HCT116 (cell line): ENCODE results near the gene KRTAP10-11. TPM values are rescaled to one million over a fixed set of nuclear protein-coding genes. Genes with fewer than 3 reads are reported as not detected.

Source experiments
- ATAC-seq: fragments of 200-7000 bp; cut with Tn5 transposase; 2 replicates; pipeline ENCODE4 v1.9.1; 2020; ENCODE audit warnings: mild to moderate bottlenecking, moderate library complexity
- BruUV-seq: library from RNA; stranded (reverse); fragments of 400-500 nt; replicated peaks from 2 replicates; lab custom pipeline; 2021; lab: Mats Ljungman, UMichigan
- CTCF ChIA-PET: fragments of 300-600 bp; sonication (Branson Sonifier 250); formaldehyde crosslinking; loops from one replicate; lab custom pipeline; 2021; ENCODE audit warnings: antibody characterized with exemption; lab: Charles Lee
- POLR2A ChIA-PET: fragments of 300-600, 350-600 bp; sonication (Branson Sonifier 250); formaldehyde crosslinking; loops from one replicate; lab custom pipeline; 2021; ENCODE audit warnings: antibody characterized with exemption; lab: Charles Lee
- RAD21 ChIA-PET, 2 experiments: fragments of 300-600 bp; sonication (Branson Sonifier 250); formaldehyde crosslinking; loops; one replicate each; lab custom pipeline; 2023; ENCODE audit warnings: low total read pairs in 2 of 2; ENCODE audit not compliant: uncharacterized antibody in 2 of 2, unreplicated experiment in 2 of 2, low non-redundant PET in 1 of 2; lab: Charles Lee
- DNase-seq: peaks from one replicate; pipeline ENCODE4 v3.0.0-alpha.2; 2010; ENCODE audit warnings: low read depth, low spot score
- H2AFZ ChIP-seq: fragments of 200-600 bp; shearing (Covaris generic), sonication (generic); 2 replicates; pipeline ENCODE4 v1.6.1; 2017; ENCODE audit warnings: low read depth, mixed run types, mixed read lengths, antibody characterized with exemption, low read length; ENCODE audit not compliant: poor library complexity, severe bottlenecking
- H3K27ac ChIP-seq: 2 replicates; pipeline ENCODE4 v1.5.1; 2012; ENCODE audit warnings: low read depth, low read length
- H3K27me3 ChIP-seq: fragments of 200-600 bp; sonication (generic); 2 replicates; pipeline ENCODE4 v1.6.1; 2016; ENCODE audit warnings: mixed run types, low read length, mixed read lengths; ENCODE audit not compliant: insufficient read depth
- H3K36me3 ChIP-seq, 2 experiments: fragments of 200-500 bp in 1 of 2; fragments of 200-600 bp in 1 of 2; sonication (Bioruptor generic) in 1 of 2; sonication (generic) in 1 of 2; 2 replicates each; pipeline versions ENCODE4 v1.5.1 to v1.6.1; 2014 to 2016; ENCODE audit warnings: low read length in 2 of 2, inconsistent platforms in 1 of 2, mixed read lengths in 1 of 2, mixed run types in 1 of 2; ENCODE audit not compliant: insufficient read depth in 2 of 2, control insufficient read depth in 1 of 2
- H3K4me1 ChIP-seq, 2 experiments: fragments of 200-600 bp in 1 of 2; sonication (generic) in 1 of 2; 2 replicates each; pipeline versions ENCODE4 v1.5.1 to v1.6.1; 2012 to 2017; ENCODE audit warnings: low read length in 2 of 2, inconsistent platforms in 1 of 2, mild to moderate bottlenecking in 1 of 2, mixed read lengths in 1 of 2, mixed run types in 1 of 2, moderate library complexity in 1 of 2; ENCODE audit not compliant: insufficient read depth in 2 of 2, control insufficient read depth in 1 of 2
- H3K4me2 ChIP-seq: fragments of 200-600 bp; sonication (generic); 2 replicates; pipeline ENCODE4 v1.6.1; 2017; ENCODE audit warnings: mixed run types, low read length, mixed read lengths
- H3K4me3 ChIP-seq, 2 experiments: fragments of 200-600 bp in 1 of 2; sonication (generic) in 1 of 2; replicated peaks in 1 of 2; 2 replicates each; pipeline ENCODE4 v1.5.1; 2011 to 2016; ENCODE audit warnings: low read length in 2 of 2, control low read depth in 1 of 2, low read depth in 1 of 2, mild to moderate bottlenecking in 1 of 2, mixed read lengths in 1 of 2, mixed run types in 1 of 2
- H3K79me2 ChIP-seq: fragments of 200-600 bp; sonication (generic); 2 replicates; pipeline ENCODE4 v1.6.1; 2017; ENCODE audit warnings: mild to moderate bottlenecking, mixed run types, low read length, moderate library complexity, mixed read lengths; ENCODE audit not compliant: insufficient read depth
- H3K9ac ChIP-seq: fragments of 200-600 bp; sonication (generic); 2 replicates; pipeline ENCODE4 v1.6.1; 2016; ENCODE audit warnings: low read length, mixed read lengths
- H3K9me2 ChIP-seq: fragments of 200-600 bp; sonication (generic), shearing (Covaris generic); 2 replicates; pipeline ENCODE4 v1.6.1; 2017; ENCODE audit warnings: mixed run types, mild to moderate bottlenecking, moderate library complexity; ENCODE audit not compliant: insufficient read depth
- H3K9me3 ChIP-seq, 2 experiments: fragments of 200-500 bp in 1 of 2; fragments of 200-600 bp in 1 of 2; sonication (Bioruptor generic) in 1 of 2; sonication (generic) in 1 of 2; 2 replicates each; pipeline ENCODE4 v1.6.1; 2014 to 2017; ENCODE audit warnings: low read length in 2 of 2, mixed read lengths in 2 of 2, inconsistent platforms in 1 of 2, low read depth in 1 of 2, mild to moderate bottlenecking in 1 of 2, mixed run types in 1 of 2, moderate library complexity in 1 of 2; ENCODE audit not compliant: control insufficient read depth in 1 of 2, insufficient read depth in 1 of 2
- H4K20me1 ChIP-seq: fragments of 200-600 bp; sonication (generic), shearing (Covaris generic); 2 replicates; pipeline ENCODE4 v1.6.1; 2017; ENCODE audit warnings: mixed run types, mild to moderate bottlenecking, moderate library complexity; ENCODE audit not compliant: insufficient read depth
- ATF3 ChIP-seq: IDR thresholded peaks from 2 replicates; pipeline ENCODE4 v1.6.1; 2012
- CBX3 ChIP-seq: IDR thresholded peaks from 2 replicates; pipeline ENCODE4 v1.6.1; 2012; ENCODE audit warnings: low read depth
- CEBPB ChIP-seq: IDR thresholded peaks from 2 replicates; pipeline ENCODE4 v1.6.1; 2012; ENCODE audit warnings: low read depth
- EGR1 ChIP-seq: IDR thresholded peaks from 2 replicates; pipeline ENCODE4 v1.6.1; 2012; ENCODE audit warnings: low read depth
- EZH2 ChIP-seq: fragments of 200-600 bp; sonication (generic); IDR thresholded peaks from 2 replicates; pipeline ENCODE4 v1.6.1; 2017; ENCODE audit warnings: antibody characterized with exemption, mixed run types
- MAX ChIP-seq: IDR thresholded peaks from 2 replicates; pipeline ENCODE4 v1.6.1; 2012
- REST ChIP-seq: IDR thresholded peaks from 2 replicates; pipeline ENCODE4 v1.6.1; 2012; ENCODE audit warnings: low read depth
- TCF7L2 ChIP-seq: IDR thresholded peaks from 2 replicates; pipeline ENCODE4 v1.7.0; 2011; ENCODE audit warnings: borderline replicate concordance, inconsistent platforms; ENCODE audit not compliant: insufficient read depth, insufficient read length; ENCODE audit errors: extremely low read depth
- ZFX ChIP-seq: fragments of 450-650 bp; IDR thresholded peaks from 2 replicates; pipeline ENCODE4 v1.6.1; 2017
- ZNF274 ChIP-seq: fragments of 200-500 bp; sonication (Bioruptor generic); IDR thresholded peaks from 2 replicates; pipeline ENCODE4 v1.6.1; 2014; ENCODE audit warnings: mild to moderate bottlenecking, low read depth, low read length, inconsistent platforms
- intact Hi-C: fragments of 100-400 bp; cut with micrococcal nuclease; formaldehyde crosslinking; loops from 2 replicates; pipeline ENCODE4 v1.10.0; 2022
- total RNA-seq: library from RNA; stranded (reverse); gene quantifications from one replicate; pipeline ENCODE4 v1.2.1, GENCODE V29; 2021; ENCODE audit not compliant: unreplicated experiment

The KRTAP10-11 gene
- total RNA-seq, 1 experiment from 2014 or later: not detected

GRCh38 chr21:44686000-44686781 lies 40.0 kb downstream of the KRTAP10-11 start:
- no peak for ATAC-seq
- intact Hi-C loops: no loop called here
- Histone ChIP-seq H3K27me3 (no peaks in the 10 kb centered on the region), H3K4me1 (no peaks in the 10 kb centered on the region), H3K27ac (no peak overlapping the region), H3K9ac (no peak overlapping the region), H2AFZ (no peak overlapping the region), H3K9me3 (no peaks in the 10 kb centered on the region), H3K36me3 (no peaks in the 10 kb centered on the region), H3K4me2 (no peak overlapping the region), H3K4me3 (no peak overlapping the region), H3K79me2 (no peaks in the 10 kb centered on the region), H3K9me2 (no peaks in the 10 kb centered on the region), H4K20me1 (no peaks in the 10 kb centered on the region)
- DNase-seq: no peak
- no TSS peak for BruUV-seq
- CTCF ChIA-PET: no interaction called here
- RAD21 ChIA-PET: no interaction called here
- TF ChIP-seq REST (no peak), MAX (no peak), EGR1 (no peak), ZNF274 (no peak), EZH2 (no peak), ATF3 (no peak), CBX3 (no peak), ZFX (no peak), TCF7L2 (no peak), CEBPB (no peak)
- POLR2A ChIA-PET: no interaction called here
